Common myeloid progenitor, CD34-positive (primary cell): Measurements from ENCODE around the gene AIPL1.

ENCODE experiments used
- CTCF ChIA-PET: fragments of 350-600 bp; sonication (Branson Sonifier 250); formaldehyde crosslinking; loops from one replicate; lab custom pipeline; 2021; ENCODE audit warnings: antibody characterized with exemption; lab: Charles Lee
- POLR2A ChIA-PET: fragments of 350-600 bp; sonication (Branson Sonifier 250); formaldehyde crosslinking; loops from one replicate; lab custom pipeline; 2021; ENCODE audit warnings: antibody characterized with exemption; lab: Charles Lee
- DNase-seq, 3 donors: peaks; one replicate each; pipeline versions ENCODE4 v3.0.0 to v3.0.0-alpha.2; 2013
- H3K27ac ChIP-seq, 2 experiments: 1 replicate in 1 of 2; 2 replicates in 1 of 2; pipeline ENCODE4 v1.7.0; 2013; ENCODE audit warnings: inconsistent platforms in 2 of 2, low read length in 2 of 2, mild to moderate bottlenecking in 2 of 2, low read depth in 1 of 2, moderate library complexity in 1 of 2; ENCODE audit not compliant: severe bottlenecking in 2 of 2, insufficient read depth in 1 of 2, poor library complexity in 1 of 2
- H3K27me3 ChIP-seq, 5 experiments: replicated peaks in 2 of 5; 1 replicate in 3 of 5; 2 replicates in 2 of 5; pipeline versions ENCODE4 v1.6.1 to v1.7.0; 2013; ENCODE audit warnings: low read length in 4 of 5, mild to moderate bottlenecking in 2 of 5, moderate library complexity in 2 of 5, inconsistent platforms in 1 of 5; ENCODE audit not compliant: insufficient read depth in 5 of 5, control insufficient read depth in 4 of 5
- H3K36me3 ChIP-seq, 4 experiments: 1 replicate in 2 of 4; 2 replicates in 2 of 4; pipeline versions ENCODE4 v1.6.1 to v1.7.0; 2013; ENCODE audit warnings: low read length in 3 of 4, control low read depth in 1 of 4, mild to moderate bottlenecking in 1 of 4; ENCODE audit not compliant: control insufficient read depth in 4 of 4, insufficient read depth in 4 of 4
- H3K4me1 ChIP-seq, 4 experiments: 1 replicate in 3 of 4; 2 replicates in 1 of 4; pipeline versions ENCODE4 v1.6.1 to v1.7.1; 2013; ENCODE audit warnings: low read length in 3 of 4, mild to moderate bottlenecking in 3 of 4, control low read depth in 1 of 4, inconsistent platforms in 1 of 4, moderate library complexity in 1 of 4; ENCODE audit not compliant: control insufficient read depth in 4 of 4, insufficient read depth in 4 of 4; ENCODE audit errors: control extremely low read depth in 1 of 4
- H3K4me3 ChIP-seq, 7 experiments: 1 replicate in 4 of 7; 2 replicates in 3 of 7; pipeline versions ENCODE4 v1.5.1 to v1.7.0; 2013; ENCODE audit warnings: mild to moderate bottlenecking in 7 of 7, low read length in 6 of 7, moderate library complexity in 6 of 7, inconsistent platforms in 2 of 7, low read depth in 2 of 7, control low read depth in 1 of 7; ENCODE audit not compliant: insufficient read depth in 4 of 7, control insufficient read depth in 1 of 7; ENCODE audit errors: extremely low read depth in 1 of 7
- H3K9me3 ChIP-seq, 5 experiments: 1 replicate in 4 of 5; 2 replicates in 1 of 5; pipeline versions ENCODE4 v1.6.1 to v1.7.1; 2013; ENCODE audit warnings: low read length in 4 of 5, mild to moderate bottlenecking in 2 of 5, inconsistent platforms in 1 of 5, low read depth in 1 of 5, moderate library complexity in 1 of 5; ENCODE audit not compliant: control insufficient read depth in 4 of 5, insufficient read depth in 2 of 5; ENCODE audit errors: control extremely low read depth in 1 of 5
- WGBS: methylation state at CpG from one replicate; pipeline ENCODE4 v1.1.5; 2013; ENCODE audit not compliant: insufficient coverage; 5-methylcytosine and 5-hydroxymethylcytosine counted together

The AIPL1 gene

GRCh38 chr17:6374271-6374691 is 60.6 kb downstream of the AIPL1 start:
- peaks cover 0 to 5% (median 3%) of the 10 kb centered on the region in 5 experiments for H3K9me3 ChIP-seq
- 100% methylated on average over 1 of the region's 2 CpGs for WGBS
- DNase-seq = no peak
- no peaks in the 10 kb centered on the region for H3K4me1 ChIP-seq
- ChIA-PET POLR2A (no interaction called here), CTCF (no interaction called here)
- peaks cover 3 to 34% (median 11%) of the 10 kb centered on the region in 5 experiments for H3K27me3 ChIP-seq
- H3K4me3 ChIP-seq = no peak overlapping the region
- no peak overlapping the region for H3K27ac ChIP-seq
- no peaks in the 10 kb centered on the region for H3K36me3 ChIP-seq
